Ovary (tissue), 3 donors: ENCODE data around the gene DGCR6L.
"Not testable (repeated sequence)": the region's sequence is repeated elsewhere in the genome, so short reads cannot be mapped to it uniquely, and the experiment has no call there.

Experiments used
- CTCF ChIP-seq, 3 donors: fragments of 450-650 bp in 2 of 3; fragments of 200-600 bp in 1 of 3; IDR thresholded peaks; one replicate each; pipeline versions ENCODE4 v1.5.1 to v1.8.0; 2016 to 2022; ENCODE audit warnings: antibody characterized with exemption in 3 of 3, mild to moderate bottlenecking in 1 of 3
- EP300 ChIP-seq: sonication (generic); formaldehyde crosslinking; IDR thresholded peaks from one replicate; pipeline ENCODE4 v1.6.1; 2017; ENCODE audit warnings: antibody characterized with exemption
- POLR2A ChIP-seq: fragments of 450-650 bp; IDR thresholded peaks from one replicate; pipeline ENCODE4 v1.6.1; 2017; ENCODE audit warnings: antibody characterized with exemption, mild to moderate bottlenecking, moderate library complexity
- donor health status: DM: no; HTN: no; CAD: no.

- not testable (repeated sequence) for TF ChIP-seq CTCF (IDR thresholded peaks at IDR 0.05); POLR2A; EP300
Observed at GRCh38 chr22:20317402-20318042, 2.3 kb downstream of the DGCR6L start.
